ENCODE data around the gene ALPK1.
"Not testable (repeated sequence)": the region's sequence is repeated elsewhere in the genome, so short reads cannot be mapped to it uniquely, and the experiment has no call there.

ALPK1 gene

DNA sequence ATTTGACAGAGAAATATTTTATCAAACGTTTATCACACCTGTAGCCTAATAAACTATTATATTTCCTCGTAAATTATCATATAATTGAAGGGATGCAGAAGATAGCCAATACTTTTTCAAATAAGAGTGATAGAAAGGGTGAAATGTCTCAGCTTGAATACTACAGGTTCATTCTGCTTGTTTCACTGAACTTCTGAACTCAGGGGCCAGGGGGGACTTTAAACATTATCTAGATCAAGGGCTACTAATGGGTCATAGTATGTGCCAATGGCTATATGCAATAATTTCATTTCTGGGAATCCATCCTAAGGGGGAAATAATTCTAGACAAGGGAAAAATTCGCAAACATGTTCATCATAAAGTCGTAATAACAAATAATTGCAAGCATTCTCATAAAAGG lies 2.6 kb downstream of the ALPK1 start:
- no peak for DNase-seq (ENCODE audit: low read depth)
- H3K4me3 ChIP-seq (ENCODE audit: control insufficient read depth, low read depth, low read length): no peak overlapping the region
- TF ChIP-seq, protein P1, sequence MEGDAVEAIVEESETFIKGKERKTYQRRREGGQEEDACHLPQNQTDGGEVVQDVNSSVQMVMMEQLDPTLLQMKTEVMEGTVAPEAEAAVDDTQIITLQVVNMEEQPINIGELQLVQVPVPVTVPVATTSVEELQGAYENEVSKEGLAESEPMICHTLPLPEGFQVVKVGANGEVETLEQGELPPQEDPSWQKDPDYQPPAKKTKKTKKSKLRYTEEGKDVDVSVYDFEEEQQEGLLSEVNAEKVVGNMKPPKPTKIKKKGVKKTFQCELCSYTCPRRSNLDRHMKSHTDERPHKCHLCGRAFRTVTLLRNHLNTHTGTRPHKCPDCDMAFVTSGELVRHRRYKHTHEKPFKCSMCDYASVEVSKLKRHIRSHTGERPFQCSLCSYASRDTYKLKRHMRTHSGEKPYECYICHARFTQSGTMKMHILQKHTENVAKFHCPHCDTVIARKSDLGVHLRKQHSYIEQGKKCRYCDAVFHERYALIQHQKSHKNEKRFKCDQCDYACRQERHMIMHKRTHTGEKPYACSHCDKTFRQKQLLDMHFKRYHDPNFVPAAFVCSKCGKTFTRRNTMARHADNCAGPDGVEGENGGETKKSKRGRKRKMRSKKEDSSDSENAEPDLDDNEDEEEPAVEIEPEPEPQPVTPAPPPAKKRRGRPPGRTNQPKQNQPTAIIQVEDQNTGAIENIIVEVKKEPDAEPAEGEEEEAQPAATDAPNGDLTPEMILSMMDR (conservative IDR thresholded peaks at IDR 0.05; ENCODE audit: control insufficient read depth, insufficient read depth, low read depth, low read length): no peak

DNA sequence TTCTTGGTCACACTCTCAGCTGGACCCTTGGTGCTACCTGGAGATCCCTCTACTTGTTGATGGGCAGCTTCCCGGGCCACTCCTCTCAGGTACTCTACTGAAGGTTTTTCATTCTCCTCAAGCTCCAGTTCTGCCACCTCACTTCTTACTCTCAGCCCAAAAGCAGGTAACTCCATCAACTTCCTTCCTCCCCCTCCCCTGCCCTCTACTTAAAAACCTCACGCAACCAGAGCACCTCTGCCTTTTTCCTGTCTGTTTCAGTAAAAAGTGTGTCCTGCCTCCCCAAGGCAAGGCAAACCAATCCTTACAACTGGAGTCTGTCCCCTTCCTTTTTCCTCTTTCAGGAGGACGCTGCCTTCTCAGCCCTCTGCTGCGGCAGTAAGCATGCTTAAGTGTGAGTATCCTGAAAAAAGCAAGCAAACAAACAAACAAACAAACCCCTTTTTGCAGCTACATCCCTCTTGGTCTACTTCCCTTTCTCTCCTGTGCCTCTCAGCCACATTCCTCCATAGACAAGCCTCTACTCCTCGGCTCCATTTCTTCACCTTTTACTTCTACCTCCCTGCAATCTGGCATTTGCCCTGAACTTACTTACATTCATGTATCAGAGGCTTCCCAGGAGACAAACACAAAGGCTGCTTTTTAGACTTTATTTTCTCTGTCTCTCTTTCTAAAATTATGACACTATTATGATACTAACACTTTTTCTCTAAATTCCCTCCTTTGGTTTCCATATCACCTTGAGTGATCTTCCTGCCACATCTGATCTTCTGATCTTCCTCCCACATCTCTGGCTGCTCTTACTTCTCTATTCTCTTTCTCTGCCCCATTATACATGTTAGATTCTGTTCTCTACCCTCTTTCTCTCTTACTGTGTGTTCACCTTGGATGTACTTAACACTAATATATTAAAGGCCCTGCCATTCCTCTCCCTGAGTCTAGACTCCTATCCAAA lies 5.4 kb downstream of the ALPK1 start:
- H3K4me3 ChIP-seq (ENCODE audit: control insufficient read depth, low read depth, low read length): no peak overlapping the region
- TF ChIP-seq, protein P1 (conservative IDR thresholded peaks at IDR 0.05; ENCODE audit: control insufficient read depth, insufficient read depth, low read depth, low read length): no peak
- DNase-seq (ENCODE audit: low read depth): no peak

DNA sequence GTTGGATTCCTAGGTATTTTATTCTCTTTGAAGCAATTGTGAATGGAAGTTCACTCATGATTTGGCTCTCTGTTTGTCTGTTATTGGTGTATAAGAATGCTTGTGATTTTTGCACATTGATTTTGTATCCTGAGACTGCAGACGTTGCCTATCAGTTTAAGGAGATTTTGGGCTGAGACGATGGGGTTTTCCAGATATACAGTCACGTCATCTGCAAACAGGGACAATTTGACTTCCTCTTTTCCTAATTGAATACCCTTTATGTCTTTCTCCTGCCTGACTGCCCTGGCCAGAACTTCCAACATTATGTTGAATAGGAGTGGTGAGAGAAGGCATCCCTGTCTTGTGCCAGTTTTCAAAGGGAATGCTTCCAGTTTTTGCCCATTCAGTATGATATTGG lies 8.3 kb downstream of the ALPK1 start:
- not testable (repeated sequence) for DNase-seq (ENCODE audit: low read depth); H3K4me3 ChIP-seq (ENCODE audit: control insufficient read depth, low read depth, low read length)

- peak; percentile 68 for DNase-seq (ENCODE audit: low read depth)
- H3K4me3 ChIP-seq (ENCODE audit: control insufficient read depth, low read depth, low read length): peak overlapping the region; percentile 6
These were observed 12.2 kb downstream of the ALPK1 start for GRCh38 chr4:112309263-112309791.

DNA sequence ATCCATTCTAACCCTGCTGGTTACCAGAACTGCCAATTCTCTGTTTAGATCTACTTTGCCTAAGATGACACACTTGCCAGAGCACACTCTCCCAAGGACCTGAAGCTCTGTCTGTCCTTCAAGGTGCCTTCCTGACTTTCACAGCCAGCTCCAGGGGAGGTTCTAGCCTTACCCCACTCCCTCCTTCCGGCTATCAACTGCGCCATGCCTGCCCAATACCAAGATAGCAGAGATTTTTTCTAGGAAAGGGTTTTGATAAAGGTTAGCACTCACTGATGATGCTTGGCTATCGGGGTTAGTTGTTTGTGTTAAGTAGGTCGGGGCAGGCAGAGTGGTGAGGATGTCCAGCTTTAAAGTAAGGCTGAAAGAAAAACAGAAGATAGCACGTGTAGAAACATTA lies 14.3 kb downstream of the ALPK1 start:
- H3K4me3 ChIP-seq (ENCODE audit: control insufficient read depth, low read depth, low read length): no peak overlapping the region
- TF ChIP-seq, protein P1 (conservative IDR thresholded peaks at IDR 0.05; ENCODE audit: control insufficient read depth, insufficient read depth, low read depth, low read length): no peak
- no peak for DNase-seq (ENCODE audit: low read depth)

DNA sequence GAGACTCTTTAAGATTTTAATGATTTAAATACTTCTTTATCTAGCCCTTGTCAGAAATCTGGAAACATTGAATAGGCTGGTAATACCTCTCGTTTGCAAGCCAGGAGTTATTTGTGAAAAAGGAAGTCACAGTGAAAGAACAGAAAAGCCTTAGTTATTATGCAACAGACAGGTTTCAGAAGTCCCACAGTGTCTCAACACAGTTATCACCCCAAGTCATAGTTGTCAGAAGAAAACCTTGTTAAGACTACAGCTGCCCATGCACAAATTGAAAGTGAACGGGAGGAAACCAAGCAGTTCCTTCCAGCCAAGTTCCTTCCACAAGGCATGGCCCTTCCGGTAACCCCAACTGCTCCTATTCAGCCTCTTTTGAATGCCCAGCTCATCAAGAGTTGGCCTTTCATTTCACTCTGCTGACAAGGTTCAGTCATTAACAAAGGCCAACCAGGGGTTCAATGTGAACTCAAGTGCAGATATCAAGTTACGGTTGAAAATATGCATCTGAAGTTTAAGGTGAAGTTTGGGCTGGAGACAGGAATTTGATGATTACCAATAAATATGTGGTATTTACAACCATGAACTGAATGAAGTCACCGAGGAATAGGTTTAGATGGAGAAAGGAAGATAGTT lies 15.6 kb downstream of the ALPK1 start:
- H3K4me3 ChIP-seq (ENCODE audit: control insufficient read depth, low read depth, low read length): no peak overlapping the region
- DNase-seq (ENCODE audit: low read depth): no peak
- TF ChIP-seq, protein P1 (conservative IDR thresholded peaks at IDR 0.05; ENCODE audit: control insufficient read depth, insufficient read depth, low read depth, low read length): no peak

- TF ChIP-seq, protein P1 (conservative IDR thresholded peaks at IDR 0.05; ENCODE audit: control insufficient read depth, insufficient read depth, low read depth, low read length): no peak
- H3K4me3 ChIP-seq (ENCODE audit: control insufficient read depth, low read depth, low read length): no peak overlapping the region
- DNase-seq (ENCODE audit: low read depth): no peak
These were observed 18.3 kb downstream of the ALPK1 start for GRCh38 chr4:112315446-112315845.

Data from fibroblast of mammary gland (primary cell).